GM23338 (cell line): ENCODE results near the gene SH3RF2. TPM values are rescaled to one million over a fixed set of nuclear protein-coding genes. Genes with fewer than 3 reads are reported as not detected.

Experiments used
- ATAC-seq: fragments of 200-7000 bp; cut with Tn5 transposase; 3 replicates; pipeline ENCODE4 v1.9.1; 2020
- DNase-seq: peaks from one replicate; pipeline ENCODE4 v3.0.0-alpha.2; 2015; ENCODE audit warnings: low spot score
- H2AFZ ChIP-seq: fragments of 200-600 bp; sonication (generic); 2 replicates; pipeline ENCODE4 v1.8.0; 2016; ENCODE audit warnings: antibody characterized with exemption, mild to moderate bottlenecking, moderate library complexity
- H3F3A ChIP-seq: fragments of 200-600 bp; sonication (generic); replicated peaks from 2 replicates; pipeline ENCODE4 v1.8.0; 2017; ENCODE audit warnings: antibody characterized with exemption, mixed run types, low read depth
- H3K27ac ChIP-seq: fragments of 200-600 bp; sonication (generic); 2 replicates; pipeline ENCODE4 v1.6.1; 2016; ENCODE audit warnings: low read depth
- H3K27me3 ChIP-seq: fragments of 200-600 bp; sonication (generic); 2 replicates; pipeline ENCODE4 v1.8.0; 2016; ENCODE audit warnings: mild to moderate bottlenecking, mixed run types, moderate library complexity; ENCODE audit not compliant: insufficient read depth
- H3K36me3 ChIP-seq: fragments of 200-600 bp; sonication (generic); 2 replicates; pipeline ENCODE4 v1.8.0; 2016; ENCODE audit warnings: mild to moderate bottlenecking; ENCODE audit not compliant: insufficient read depth
- H3K4me1 ChIP-seq: fragments of 200-600 bp; sonication (generic); 2 replicates; pipeline ENCODE4 v1.8.0; 2016; ENCODE audit warnings: mild to moderate bottlenecking, moderate library complexity; ENCODE audit not compliant: insufficient read depth
- H3K4me2 ChIP-seq: fragments of 200-600 bp; sonication (generic); 2 replicates; pipeline ENCODE4 v1.7.1; 2017; ENCODE audit warnings: mixed run types
- H3K4me3 ChIP-seq: fragments of 200-600 bp; sonication (generic); 2 replicates; pipeline ENCODE4 v1.6.1; 2016; ENCODE audit warnings: mixed run types
- H3K79me2 ChIP-seq: fragments of 200-600 bp; sonication (generic); replicated peaks from 2 replicates; pipeline ENCODE4 v1.8.0; 2017; ENCODE audit warnings: mild to moderate bottlenecking; ENCODE audit not compliant: insufficient read depth
- H3K9me2 ChIP-seq: fragments of 200-600 bp; sonication (generic); 2 replicates; pipeline ENCODE4 v1.8.0; 2017; ENCODE audit not compliant: insufficient read depth
- H4K20me1 ChIP-seq: fragments of 200-600 bp; sonication (generic); replicated peaks from 2 replicates; pipeline ENCODE4 v1.8.0; 2017; ENCODE audit warnings: mild to moderate bottlenecking; ENCODE audit not compliant: insufficient read depth
- H3K27ac Mint-ChIP-seq: 2 replicates; pipeline ENCODE4 v1.8.0; 2020; ENCODE audit warnings: inconsistent platforms, mild to moderate bottlenecking, moderate library complexity, mixed read lengths
- H3K27me3 Mint-ChIP-seq: 3 replicates; pipeline ENCODE4 v1.8.0; 2022; ENCODE audit warnings: low read depth, mild to moderate bottlenecking, moderate library complexity, mixed read lengths, inconsistent platforms; ENCODE audit not compliant: insufficient read depth, poor library complexity
- H3K36me3 Mint-ChIP-seq: 3 replicates; pipeline ENCODE4 v1.8.0; 2021; ENCODE audit warnings: low read depth, mild to moderate bottlenecking, inconsistent platforms, moderate library complexity, mixed read lengths
- H3K4me1 Mint-ChIP-seq: 3 replicates; pipeline ENCODE4 v1.8.0; 2020; ENCODE audit warnings: mild to moderate bottlenecking, inconsistent platforms, mixed read lengths
- H3K4me3 Mint-ChIP-seq: 3 replicates; pipeline ENCODE4 v1.8.0; 2021; ENCODE audit warnings: moderate library complexity, mild to moderate bottlenecking, inconsistent platforms, mixed read lengths
- H3K9me3 Mint-ChIP-seq: 3 replicates; pipeline ENCODE4 v1.8.0; 2020; ENCODE audit warnings: moderate library complexity, mild to moderate bottlenecking, inconsistent platforms, mixed read lengths
- CREB1 ChIP-seq: fragments of 250-450 bp; sonication (Bioruptor Pico); IDR thresholded peaks from 2 replicates; pipeline ENCODE4 v1.5.0; 2020; ENCODE audit warnings: low read depth, mild to moderate bottlenecking, moderate library complexity
- CTCF ChIP-seq, 2 experiments: fragments of 200-600 bp in 1 of 2; sonication (generic) in 1 of 2; conservative IDR thresholded peaks; 2 replicates each; pipeline versions ENCODE4 v1.5.1 to v1.6.1; 2016 to 2017; ENCODE audit warnings: antibody characterized with exemption in 2 of 2, low read depth in 2 of 2, mild to moderate bottlenecking in 2 of 2, moderate library complexity in 1 of 2
- ETS1 ChIP-seq: IDR thresholded peaks from 2 replicates; pipeline ENCODE4 v1.6.1; 2016; ENCODE audit warnings: antibody characterized with exemption
- EZH2 ChIP-seq: fragments of 200-600 bp; sonication (generic); IDR thresholded peaks from one replicate; pipeline ENCODE4 v1.8.0; 2017; ENCODE audit warnings: antibody characterized with exemption, mild to moderate bottlenecking, low read depth; ENCODE audit not compliant: unreplicated experiment
- EZH2phosphoT487 ChIP-seq: fragments of 200-600 bp; sonication (generic); IDR thresholded peaks from one replicate; pipeline ENCODE4 v1.8.1; 2018; ENCODE audit warnings: antibody characterized with exemption; ENCODE audit not compliant: unreplicated experiment
- JUNB ChIP-seq: IDR thresholded peaks from one replicate; pipeline ENCODE4 v1.6.1; 2016; ENCODE audit warnings: antibody characterized with exemption; ENCODE audit not compliant: unreplicated experiment
- NANOG ChIP-seq: IDR thresholded peaks from 2 replicates; pipeline ENCODE4 v1.6.1; 2016; ENCODE audit warnings: antibody characterized with exemption, borderline replicate concordance
- POLR2AphosphoS5 ChIP-seq: IDR thresholded peaks from 2 replicates; pipeline ENCODE4 v1.6.1; 2016; ENCODE audit warnings: antibody characterized with exemption, low read depth
- REST ChIP-seq: IDR thresholded peaks from one replicate; pipeline ENCODE4 v1.6.1; 2018; ENCODE audit warnings: antibody characterized with exemption; ENCODE audit not compliant: unreplicated experiment
- STAT1 ChIP-seq: IDR thresholded peaks from one replicate; pipeline ENCODE4 v1.6.1; 2016; ENCODE audit warnings: antibody characterized with exemption; ENCODE audit not compliant: unreplicated experiment
- ZNF114 ChIP-seq: fragments of 250-450 bp; sonication (Bioruptor Pico); IDR thresholded peaks from 2 replicates; pipeline ENCODE4 v1.5.0; 2020; ENCODE audit warnings: mild to moderate bottlenecking, moderate library complexity
- ZNF331 ChIP-seq: fragments of 250-450 bp; sonication (Bioruptor Pico); IDR thresholded peaks from 2 replicates; pipeline ENCODE4 v1.5.0; 2020; ENCODE audit warnings: low read depth, mild to moderate bottlenecking, moderate library complexity
- ZNF462 ChIP-seq: fragments of 250-450 bp; sonication (Bioruptor Pico); IDR thresholded peaks from 2 replicates; pipeline ENCODE4 v1.5.0; 2020; ENCODE audit warnings: mild to moderate bottlenecking, moderate library complexity
- polyA plus RNA-seq: library from polyadenylated mRNA; unstranded; fragments of >200 nt; fragmentation: Nextera tagmentation; extraction: Ambion mirVana; gene quantifications from 2 replicates; pipeline ENCODE4 v1.2.1, GENCODE V29; 2016
- total RNA-seq: library from RNA; depleted of rRNA; stranded (reverse); fragments of >200 nt; shearing (Covaris generic); gene quantifications from 2 replicates; pipeline ENCODE4 v1.2.3, GENCODE V29; 2014

The SH3RF2 gene
- total and polyA plus RNA-seq, 2 experiments from 2014 or later, result 1.7 to 2.4 TPM

GRCh38 chr5:146084376-146084775, 148.0 kb downstream of the SH3RF2 start:
- Mint-ChIP-seq H3K4me3 (no peak overlapping the region), H3K27ac (no peak overlapping the region)
- H4K20me1 ChIP-seq, result no peaks in the 10 kb centered on the region

More at GRCh38 chr5:146084376-146084775, 148.0 kb downstream of the SH3RF2 start:
- Mint-ChIP-seq H3K36me3 (no peaks in the 10 kb centered on the region), H3K9me3 (no peaks in the 10 kb centered on the region), H3K27me3 (peaks cover 10% of the 10 kb centered on the region), H3K4me1 (peaks cover 6% of the 10 kb centered on the region)
- ATAC-seq (no peak), DNase-seq (no peak)
- H3K27ac ChIP-seq, result no peak overlapping the region
- no peak overlapping the region for H2AFZ ChIP-seq
- H3K4me3 ChIP-seq, result no peak overlapping the region
- H3K27me3 ChIP-seq, result no peaks in the 10 kb centered on the region
- H3F3A ChIP-seq, result no peaks in the 10 kb centered on the region
- TF ChIP-seq POLR2AphosphoS5, result no peak
- no peak for TF ChIP-seq NANOG
- TF ChIP-seq EZH2, result no peak
- no peak for TF ChIP-seq EZH2phosphoT487
- no peak for TF ChIP-seq ETS1
- no peak for TF ChIP-seq REST
- TF ChIP-seq JUNB, result no peak
- TF ChIP-seq CREB1, result no peak
- TF ChIP-seq STAT1, result no peak
- TF ChIP-seq ZNF114 (CRISPR knock-in tag), result no peak
- no peak for TF ChIP-seq CTCF (conservative IDR thresholded peaks at IDR 0.05; ENCODE audit: low read depth in 2 of 2)
- TF ChIP-seq ZNF462, result no peak
- no peak for TF ChIP-seq ZNF331 (CRISPR knock-in tag)
- H3K79me2 ChIP-seq, result no peaks in the 10 kb centered on the region
- H3K36me3 ChIP-seq, result no peaks in the 10 kb centered on the region
- peaks cover 5% of the 10 kb centered on the region; the same call in 1 of the 2 replicates for H3K9me2 ChIP-seq
- H3K4me1 ChIP-seq, result peaks cover 8% of the 10 kb centered on the region
- H3K4me2 ChIP-seq, result no peak overlapping the region
